ENCODE data around the gene TXNDC12. TPM values are rescaled to one million over a fixed set of nuclear protein-coding genes. Genes with fewer than 3 reads are reported as not detected.
A peak's percentile ranks its signal among the peaks of the same experiment; 100 is the strongest.

TXNDC12 gene
- total and polyA plus RNA-seq, 7 donors: 9.0 to 33.3 (median 26.2) TPM

GRCh38 chr1:52060822-52061221 lies 5.8 kb upstream of the TXNDC12 start:
- TF ChIP-seq POLR2AphosphoS5 (IDR thresholded peaks at IDR 0.05): no peak
- TF ChIP-seq, protein P1, sequence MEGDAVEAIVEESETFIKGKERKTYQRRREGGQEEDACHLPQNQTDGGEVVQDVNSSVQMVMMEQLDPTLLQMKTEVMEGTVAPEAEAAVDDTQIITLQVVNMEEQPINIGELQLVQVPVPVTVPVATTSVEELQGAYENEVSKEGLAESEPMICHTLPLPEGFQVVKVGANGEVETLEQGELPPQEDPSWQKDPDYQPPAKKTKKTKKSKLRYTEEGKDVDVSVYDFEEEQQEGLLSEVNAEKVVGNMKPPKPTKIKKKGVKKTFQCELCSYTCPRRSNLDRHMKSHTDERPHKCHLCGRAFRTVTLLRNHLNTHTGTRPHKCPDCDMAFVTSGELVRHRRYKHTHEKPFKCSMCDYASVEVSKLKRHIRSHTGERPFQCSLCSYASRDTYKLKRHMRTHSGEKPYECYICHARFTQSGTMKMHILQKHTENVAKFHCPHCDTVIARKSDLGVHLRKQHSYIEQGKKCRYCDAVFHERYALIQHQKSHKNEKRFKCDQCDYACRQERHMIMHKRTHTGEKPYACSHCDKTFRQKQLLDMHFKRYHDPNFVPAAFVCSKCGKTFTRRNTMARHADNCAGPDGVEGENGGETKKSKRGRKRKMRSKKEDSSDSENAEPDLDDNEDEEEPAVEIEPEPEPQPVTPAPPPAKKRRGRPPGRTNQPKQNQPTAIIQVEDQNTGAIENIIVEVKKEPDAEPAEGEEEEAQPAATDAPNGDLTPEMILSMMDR (IDR thresholded peaks at IDR 0.05): no peak
- no peaks in the 10 kb centered on the region for H3K9me3 ChIP-seq
- H3K27ac ChIP-seq: no peak overlapping the region
- WGBS, 2 donors: 91 to 93% methylated on average over 4 of the region's 4 CpGs
- peaks cover 0 to 30% (median 22%) of the 10 kb centered on the region in 4 donors for H3K4me1 ChIP-seq
- no peak for DNase-seq
- intact Hi-C loops (cut with DNase I): no loop called here
- H3K27me3 ChIP-seq: no peaks in the 10 kb centered on the region
- no peak overlapping the region for H3K4me3 ChIP-seq
- H3K36me3 ChIP-seq: peaks cover 3 to 50% (median 27%) of the 10 kb centered on the region in 4 donors

DNA sequence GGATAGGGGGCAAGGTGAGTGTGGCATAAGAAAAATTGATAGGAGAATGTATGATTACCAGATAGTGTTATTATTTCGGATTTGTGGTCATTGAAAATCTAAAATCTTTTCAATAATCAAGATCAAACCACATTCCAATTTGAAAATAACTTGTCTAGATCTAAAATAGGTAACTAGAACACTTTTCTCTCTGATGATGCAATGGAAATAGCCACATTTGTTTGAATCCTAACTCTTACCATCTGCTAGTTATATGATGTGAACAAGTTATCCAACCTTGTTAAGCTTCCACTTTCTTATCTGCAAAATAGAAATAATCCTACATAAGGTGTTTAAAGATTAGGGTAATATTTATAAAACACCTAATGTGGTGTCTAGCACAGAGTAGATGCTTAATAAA lies 4.9 kb upstream of the TXNDC12 start:
- no peaks in the 10 kb centered on the region for H3K9me3 ChIP-seq
- H3K4me1 ChIP-seq: peaks cover 0 to 30% (median 22%) of the 10 kb centered on the region in 4 donors
- 91 to 92% methylated on average over 1 of the region's 1 CpG for WGBS, 2 donors
- H3K27ac ChIP-seq: no peak overlapping the region
- H3K27me3 ChIP-seq: no peaks in the 10 kb centered on the region
- no peak for TF ChIP-seq POLR2AphosphoS5 (IDR thresholded peaks at IDR 0.05)
- TF ChIP-seq, protein P1 (IDR thresholded peaks at IDR 0.05): no peak
- TF ChIP-seq POLR2A (IDR thresholded peaks at IDR 0.05): no peak
- TF ChIP-seq EP300 (IDR thresholded peaks at IDR 0.05): no peak
- no peak for DNase-seq
- peaks cover 3 to 40% (median 18%) of the 10 kb centered on the region in 4 donors for H3K36me3 ChIP-seq
- intact Hi-C loops (cut with DNase I): loop anchor here (5.0 to 10.0 kb wide), 2 partner anchors 82 to 235 kb away; partner anchors contain the start of gene ZFYVE9
- no peak overlapping the region for H3K4me3 ChIP-seq

DNA sequence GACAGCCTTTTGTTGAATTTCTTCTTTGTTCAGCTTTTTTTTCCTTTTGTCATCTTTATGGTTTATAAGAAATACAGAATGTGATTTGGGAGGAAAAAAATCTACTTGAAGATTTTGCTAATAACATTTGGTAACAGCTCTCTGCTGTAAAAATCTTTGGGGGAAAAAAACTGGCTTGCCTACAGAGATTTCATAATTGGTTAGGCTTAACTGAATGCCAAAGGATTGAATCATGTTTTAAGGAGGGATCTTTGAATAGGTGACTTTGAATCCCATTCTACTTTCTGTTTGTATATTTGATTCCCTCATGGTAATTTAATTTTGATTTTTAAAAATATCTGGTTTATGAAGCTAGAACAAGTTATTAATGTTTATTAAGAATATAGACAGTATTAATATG lies 4.3 kb upstream of the TXNDC12 start:
- peak overlapping the region in 1 of 4 donors; percentile 40 for H3K27ac ChIP-seq
- H3K36me3 ChIP-seq: peaks cover 3 to 34% (median 16%) of the 10 kb centered on the region in 4 donors
- intact Hi-C loops (cut with DNase I): loop anchor here (5.0 to 10.0 kb wide), 2 partner anchors 83 to 235 kb away; partner anchors contain the start of gene ZFYVE9
- H3K4me3 ChIP-seq: no peak overlapping the region
- H3K4me1 ChIP-seq: peaks cover 0 to 34% (median 26%) of the 10 kb centered on the region in 4 donors
- H3K9me3 ChIP-seq: no peaks in the 10 kb centered on the region
- H3K27me3 ChIP-seq: no peaks in the 10 kb centered on the region
- no peak for TF ChIP-seq POLR2A (IDR thresholded peaks at IDR 0.05)
- TF ChIP-seq, protein P1 (IDR thresholded peaks at IDR 0.05): no peak
- no peak for TF ChIP-seq EP300 (IDR thresholded peaks at IDR 0.05)
- TF ChIP-seq POLR2AphosphoS5 (IDR thresholded peaks at IDR 0.05): no peak
- no peak for DNase-seq

GRCh38 chr1:52057876-52058415 lies 3.0 kb upstream of the TXNDC12 start:
- H3K4me3 ChIP-seq: no peak overlapping the region
- no peak for DNase-seq
- H3K27ac ChIP-seq: peak overlapping the region in 2 of 4 donors; percentile 88
- H3K4me1 ChIP-seq: peaks cover 0 to 46% (median 33%) of the 10 kb centered on the region in 4 donors
- no peaks in the 10 kb centered on the region for H3K9me3 ChIP-seq
- no peak for TF ChIP-seq EP300 (IDR thresholded peaks at IDR 0.05)
- no peak for TF ChIP-seq POLR2A (IDR thresholded peaks at IDR 0.05)
- TF ChIP-seq, protein P1 (IDR thresholded peaks at IDR 0.05): no peak
- H3K36me3 ChIP-seq: peaks cover 3 to 21% (median 16%) of the 10 kb centered on the region in 4 donors
- intact Hi-C loops (cut with DNase I): loop anchor here (5.0 to 10.0 kb wide), 2 partner anchors 84 to 237 kb away; partner anchors contain the start of gene ZFYVE9
- 70 to 81% methylated on average over 1 of the region's 1 CpG for WGBS, 2 donors
- no peaks in the 10 kb centered on the region for H3K27me3 ChIP-seq

All from sigmoid colon (tissue), 7 donors.